Astrocyte (in vitro differentiated cells and primary cell): ENCODE results near the gene LRRC18.

Source experiments
- EZH2 ChIP-seq: IDR thresholded peaks from 2 replicates; pipeline ENCODE4 v1.6.1; 2012; ENCODE audit warnings: mild to moderate bottlenecking, low read length, inconsistent platforms; ENCODE audit not compliant: insufficient read depth
- TF ChIP-seq, protein P1 (sequence below): IDR thresholded peaks from 2 replicates; pipeline ENCODE4 v1.5.1; 2011; ENCODE audit warnings: low read depth, mild to moderate bottlenecking, inconsistent platforms, low read length, moderate library complexity; ENCODE audit not compliant: insufficient read depth

DNA sequence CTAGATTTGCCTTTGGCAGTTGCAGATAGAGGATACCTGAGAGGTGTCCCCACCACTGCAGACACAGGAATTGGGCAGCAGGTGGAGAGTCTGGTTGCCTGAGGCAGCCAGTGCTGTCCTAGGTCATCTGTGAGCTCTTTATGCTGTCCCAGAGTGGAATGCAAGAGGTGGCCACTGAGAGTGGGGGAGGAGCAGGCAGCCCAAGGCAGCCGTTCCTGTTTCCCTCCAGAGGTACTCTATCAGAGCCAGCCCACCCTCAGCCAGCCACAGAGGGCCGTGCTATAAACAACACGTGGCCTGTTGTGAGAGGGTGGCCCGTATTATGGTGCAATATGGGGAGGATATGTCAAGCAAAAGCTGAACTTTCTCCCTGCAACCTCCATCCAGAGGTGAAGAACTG is 8.5 kb downstream of the LRRC18 start:
- TF ChIP-seq, protein P1, sequence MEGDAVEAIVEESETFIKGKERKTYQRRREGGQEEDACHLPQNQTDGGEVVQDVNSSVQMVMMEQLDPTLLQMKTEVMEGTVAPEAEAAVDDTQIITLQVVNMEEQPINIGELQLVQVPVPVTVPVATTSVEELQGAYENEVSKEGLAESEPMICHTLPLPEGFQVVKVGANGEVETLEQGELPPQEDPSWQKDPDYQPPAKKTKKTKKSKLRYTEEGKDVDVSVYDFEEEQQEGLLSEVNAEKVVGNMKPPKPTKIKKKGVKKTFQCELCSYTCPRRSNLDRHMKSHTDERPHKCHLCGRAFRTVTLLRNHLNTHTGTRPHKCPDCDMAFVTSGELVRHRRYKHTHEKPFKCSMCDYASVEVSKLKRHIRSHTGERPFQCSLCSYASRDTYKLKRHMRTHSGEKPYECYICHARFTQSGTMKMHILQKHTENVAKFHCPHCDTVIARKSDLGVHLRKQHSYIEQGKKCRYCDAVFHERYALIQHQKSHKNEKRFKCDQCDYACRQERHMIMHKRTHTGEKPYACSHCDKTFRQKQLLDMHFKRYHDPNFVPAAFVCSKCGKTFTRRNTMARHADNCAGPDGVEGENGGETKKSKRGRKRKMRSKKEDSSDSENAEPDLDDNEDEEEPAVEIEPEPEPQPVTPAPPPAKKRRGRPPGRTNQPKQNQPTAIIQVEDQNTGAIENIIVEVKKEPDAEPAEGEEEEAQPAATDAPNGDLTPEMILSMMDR: no peak
- no peak for TF ChIP-seq EZH2
